Activated CD8-positive, alpha-beta memory T cell treated with anti-CD3 and anti-CD28 coated beads for 4 hours (primary cell): ENCODE data around the gene HEXA.
"Not testable (repeated sequence)": the region's sequence is repeated elsewhere in the genome, so short reads cannot be mapped to it uniquely, and the experiment has no call there.

Experiments
- DNase-seq, 2 donors: peaks; one replicate each; pipeline ENCODE4 v3.0.0-alpha.2; 2020; ENCODE audit warnings: low read depth in 2 of 2

HEXA gene

DNA sequence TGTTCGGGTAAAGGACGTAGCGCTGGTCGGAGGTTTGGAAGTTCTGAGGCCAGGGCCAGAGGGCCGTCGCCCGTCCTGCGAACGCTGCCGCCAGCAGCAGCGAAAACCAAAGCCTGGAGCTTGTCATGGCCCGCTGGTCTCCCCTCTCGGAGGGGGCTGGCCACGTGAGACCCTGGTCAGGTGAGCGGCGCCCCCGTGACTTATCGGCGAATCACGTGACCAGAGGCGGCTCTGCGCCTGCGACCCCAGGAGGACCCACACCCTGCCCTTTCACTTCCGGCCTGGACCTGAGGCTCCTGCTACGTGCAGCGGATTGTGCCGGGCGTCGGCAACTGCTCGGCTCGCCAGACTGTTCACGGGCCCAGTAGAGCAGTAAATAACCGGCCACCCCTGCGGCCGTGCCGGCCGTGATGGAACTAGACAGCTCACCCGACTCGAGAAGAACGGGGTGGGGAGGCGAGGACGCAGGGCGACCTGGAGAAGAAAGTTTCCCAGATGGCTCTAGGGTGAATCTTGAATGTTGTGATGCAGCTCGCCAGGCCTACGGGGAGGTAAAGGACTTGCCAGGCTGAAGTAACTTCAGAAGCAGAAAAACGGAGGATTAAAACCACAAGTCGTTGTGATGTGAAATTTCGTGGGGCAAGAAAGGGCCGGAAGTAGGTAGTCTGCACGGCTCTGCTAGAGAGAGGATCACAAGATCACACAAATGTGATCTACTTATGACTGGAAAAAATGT lies at the start of gene HEXA:
HEXA (minus strand) TSS at position 169 of the 736 bp plus-strand sequence; CDS start at position 127, 42 bp downstream.
- peak; percentile 86 to 89 for DNase-seq

DNA sequence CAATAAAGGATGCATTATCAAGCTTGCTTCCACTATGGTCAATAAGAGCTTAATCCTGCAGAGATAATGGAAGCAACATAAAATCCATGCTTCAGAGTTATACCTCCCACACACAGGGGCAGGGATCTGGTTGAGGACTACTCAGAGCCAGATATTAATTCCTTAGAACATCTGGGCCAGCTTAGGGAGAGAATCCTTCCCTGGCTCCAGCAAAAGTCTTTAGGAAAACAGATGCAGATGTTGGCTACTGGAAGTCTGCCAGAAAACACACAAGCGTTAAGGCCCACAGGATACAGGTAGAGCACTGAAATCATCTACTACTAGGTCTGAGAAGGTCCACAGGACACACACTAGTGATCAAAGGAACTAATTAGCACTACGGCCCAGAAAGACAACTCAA lies 47.4 kb upstream of the HEXA start:
- DNase-seq: no peak

DNA sequence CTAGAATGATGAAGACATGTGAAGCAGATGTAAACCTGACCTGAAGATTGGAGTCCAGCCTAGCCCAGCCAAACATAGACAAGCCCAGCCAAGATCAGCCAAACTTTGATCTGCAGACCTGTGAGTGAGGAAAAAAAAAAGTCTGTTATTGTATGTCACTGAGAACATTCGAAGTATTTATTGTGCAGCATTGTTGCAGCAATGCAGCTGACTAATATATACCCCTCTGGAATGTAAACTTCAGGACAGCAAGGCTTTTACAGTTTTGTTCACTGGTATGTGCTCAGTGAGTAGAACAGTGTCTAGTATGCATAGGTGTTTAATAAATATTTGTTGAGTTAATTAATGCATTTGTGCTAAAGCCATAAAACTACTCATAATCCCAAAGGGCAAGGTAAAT lies 45.7 kb upstream of the HEXA start:
- DNase-seq: no peak

DNA sequence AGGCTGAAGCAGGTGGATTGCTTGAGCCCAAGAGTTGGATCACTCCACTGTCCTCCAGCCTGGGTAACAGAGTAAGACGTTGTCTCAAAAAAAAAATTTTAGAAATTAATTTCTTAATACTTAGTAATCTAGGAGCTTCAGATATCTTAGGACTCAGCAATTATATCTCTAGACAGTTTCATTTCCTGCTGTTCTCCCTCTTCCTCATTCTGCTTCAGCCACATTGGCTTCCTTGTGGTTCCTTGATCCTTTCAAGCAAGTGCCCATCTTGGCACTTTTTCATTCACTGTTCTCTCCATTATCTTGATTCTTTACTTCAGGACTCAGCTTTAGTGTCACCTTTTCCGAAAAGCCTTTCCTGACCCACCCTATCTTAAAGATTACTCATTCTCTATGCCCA lies 44.8 kb upstream of the HEXA start:
- no peak for DNase-seq

DNA sequence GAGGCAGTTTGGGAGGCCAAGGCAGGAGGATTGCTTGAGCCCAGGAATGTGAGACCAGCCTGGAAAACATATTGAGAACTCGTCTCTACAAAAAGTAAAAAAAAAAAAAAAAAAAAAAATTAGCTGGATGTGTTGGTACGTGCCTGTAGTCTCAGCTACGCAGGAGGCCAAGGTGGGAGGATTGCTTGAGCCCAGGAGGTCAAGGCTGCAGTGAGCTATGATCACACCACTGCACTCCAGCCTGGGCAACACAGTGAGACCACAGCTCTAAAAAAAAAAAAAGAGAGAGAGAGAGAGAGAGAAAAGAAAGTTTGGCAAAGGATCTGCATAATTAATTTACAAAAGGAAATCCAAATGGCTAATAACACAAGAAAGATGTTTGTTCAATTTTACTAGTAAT lies 44.0 kb upstream of the HEXA start:
- not testable (repeated sequence) for DNase-seq

DNA sequence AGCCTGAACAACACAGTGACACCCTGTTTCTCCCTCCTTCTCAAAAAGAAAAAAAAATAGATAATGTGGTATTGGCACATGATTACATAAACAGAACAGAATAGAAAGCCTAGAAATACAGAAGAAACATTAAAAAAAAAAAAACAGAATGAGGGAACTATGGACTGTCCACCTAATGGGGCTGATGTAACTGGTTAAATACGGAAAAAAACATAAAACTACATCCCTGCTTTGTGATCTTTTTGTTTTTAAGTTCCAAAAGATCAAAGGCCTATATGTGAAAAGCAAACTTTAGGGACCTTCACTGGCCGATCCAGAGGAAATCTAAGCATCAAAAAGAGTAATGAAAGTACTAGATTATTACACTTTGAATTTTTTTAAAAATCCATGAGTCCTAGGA lies 39.5 kb upstream of the HEXA start:
- DNase-seq: no peak

DNA sequence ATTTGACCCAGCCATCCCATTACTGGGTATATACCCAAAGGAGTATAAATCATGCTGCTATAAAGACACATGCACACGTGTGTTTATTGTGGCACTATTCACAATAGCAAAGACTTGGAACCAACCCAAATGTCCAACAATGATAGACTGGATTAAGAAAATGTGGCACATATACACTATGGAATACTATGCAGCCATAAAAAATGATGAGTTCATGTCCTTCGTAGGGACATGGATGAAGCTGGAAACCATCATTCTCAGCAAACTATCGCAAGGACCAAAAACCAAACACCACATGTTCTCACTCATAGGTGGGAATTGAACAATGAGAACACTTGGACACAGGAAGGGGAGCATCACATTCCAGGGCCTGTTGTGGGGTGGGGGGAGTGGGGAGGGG lies 37.5 kb upstream of the HEXA start:
- DNase-seq: not testable (repeated sequence)

DNA sequence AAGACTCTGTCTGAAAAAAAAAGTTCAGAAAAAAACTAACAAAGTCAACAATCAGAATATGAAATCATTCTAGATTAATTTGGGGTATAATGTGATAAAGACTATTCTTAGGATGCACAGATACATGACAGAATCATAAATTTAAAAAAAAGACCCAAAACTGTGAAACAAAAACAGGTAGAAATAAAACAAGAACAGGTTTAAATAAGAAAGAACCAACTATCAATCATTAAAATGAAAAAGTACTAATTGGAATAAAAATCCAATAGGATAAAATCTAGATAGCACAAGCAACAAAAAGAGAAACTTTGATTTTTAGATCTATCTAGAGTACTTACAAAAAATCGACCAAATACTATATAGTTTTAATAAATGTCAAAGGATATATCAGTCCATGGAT lies 35.7 kb upstream of the HEXA start:
- no peak for DNase-seq

DNA sequence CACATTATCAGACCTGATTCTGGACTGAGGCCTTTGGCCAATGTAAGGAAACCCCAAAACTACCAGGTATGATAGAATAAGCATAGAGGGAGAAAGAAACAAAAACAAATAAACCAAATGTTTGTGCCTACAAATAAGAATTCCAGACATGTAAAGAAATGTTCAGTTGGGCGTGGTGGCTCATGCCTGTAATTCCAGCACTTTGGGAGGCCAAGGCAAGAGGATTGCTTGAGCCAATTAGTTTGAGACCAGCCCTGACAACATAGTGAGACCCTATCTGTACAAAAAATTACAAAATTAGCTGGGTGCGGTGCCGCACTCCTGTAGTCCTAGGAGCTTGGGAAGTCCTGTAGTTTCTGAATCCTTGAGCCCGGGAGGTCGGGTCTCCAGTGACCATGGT lies 35.3 kb upstream of the HEXA start:
- DNase-seq: no peak

DNA sequence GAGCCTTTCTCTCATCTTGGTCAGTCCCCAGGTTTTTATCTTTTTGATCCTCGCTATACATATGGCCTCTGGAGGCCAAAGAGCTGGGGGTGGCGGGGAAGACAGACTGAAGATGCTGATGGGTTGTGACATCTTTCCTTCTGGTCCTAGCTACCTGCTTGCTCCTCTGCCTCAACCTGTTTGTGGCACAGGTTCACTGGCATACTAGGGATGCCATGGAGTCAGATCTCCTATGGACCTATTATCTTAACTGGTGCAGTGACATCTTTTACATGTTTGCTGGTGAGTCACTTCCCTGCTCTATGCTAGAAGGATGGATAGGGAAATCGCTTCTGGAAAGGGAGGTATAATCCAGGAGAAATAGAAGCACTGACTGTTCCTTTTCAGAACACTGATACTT lies 31.1 kb upstream of the HEXA start:
- DNase-seq: no peak

DNA sequence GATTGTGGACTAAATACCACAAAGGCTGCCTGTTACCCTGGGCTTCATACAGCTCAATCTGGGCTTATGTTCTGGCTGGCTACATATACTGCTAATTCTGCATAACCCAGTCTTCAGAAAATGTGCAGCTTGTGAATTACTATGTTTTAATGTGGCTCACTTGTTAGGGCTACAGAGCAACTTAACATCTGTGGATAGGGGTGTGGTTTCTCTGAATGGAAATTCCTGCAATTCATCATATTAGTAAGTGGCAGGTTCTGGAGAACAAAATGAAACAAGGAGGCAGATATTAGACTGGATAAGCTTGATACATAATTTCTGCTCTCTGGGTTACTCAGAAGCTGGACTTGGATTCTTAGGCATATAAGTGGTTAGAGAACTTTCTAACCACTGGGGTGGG lies 29.0 kb upstream of the HEXA start:
- DNase-seq: no peak

DNA sequence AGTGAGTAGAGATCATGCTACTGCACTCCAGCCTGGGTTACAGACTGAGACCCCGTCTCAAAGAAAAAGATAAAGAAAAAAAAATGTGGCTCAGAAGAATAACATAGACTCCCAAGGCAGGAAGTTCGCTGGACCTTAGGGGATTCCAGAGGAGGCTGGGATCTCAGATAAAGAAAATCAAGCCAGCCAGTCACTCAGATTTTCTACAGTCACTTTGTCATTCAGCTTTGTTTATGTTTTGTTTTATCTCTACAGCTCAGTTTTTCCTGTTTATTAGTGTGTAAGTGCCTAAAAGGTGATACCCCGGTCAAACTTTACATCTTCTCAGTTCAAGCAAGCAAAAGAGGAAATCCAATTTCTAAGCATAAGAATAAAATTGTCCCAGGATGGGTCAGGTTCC lies 28.5 kb upstream of the HEXA start:
- no peak for DNase-seq

DNA sequence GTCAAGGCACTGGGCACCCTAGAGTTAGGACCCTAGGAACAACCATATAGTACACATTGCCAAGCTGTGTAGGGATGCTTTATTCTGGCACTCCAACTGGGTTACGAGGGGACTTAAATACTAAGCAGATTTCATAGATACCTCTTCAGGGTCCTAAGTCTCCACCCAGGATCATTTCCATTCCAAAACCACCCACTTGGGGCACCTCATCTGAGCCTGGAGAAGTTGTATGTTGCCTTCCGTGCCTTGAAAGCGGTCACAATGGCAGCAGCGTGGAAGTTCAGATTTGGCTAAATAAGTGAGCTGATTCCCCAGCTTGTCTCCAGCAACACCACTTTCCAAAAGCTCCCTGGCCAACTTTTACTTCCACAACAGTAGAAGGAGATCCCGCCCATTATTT lies 26.9 kb upstream of the HEXA start:
- DNase-seq: no peak

DNA sequence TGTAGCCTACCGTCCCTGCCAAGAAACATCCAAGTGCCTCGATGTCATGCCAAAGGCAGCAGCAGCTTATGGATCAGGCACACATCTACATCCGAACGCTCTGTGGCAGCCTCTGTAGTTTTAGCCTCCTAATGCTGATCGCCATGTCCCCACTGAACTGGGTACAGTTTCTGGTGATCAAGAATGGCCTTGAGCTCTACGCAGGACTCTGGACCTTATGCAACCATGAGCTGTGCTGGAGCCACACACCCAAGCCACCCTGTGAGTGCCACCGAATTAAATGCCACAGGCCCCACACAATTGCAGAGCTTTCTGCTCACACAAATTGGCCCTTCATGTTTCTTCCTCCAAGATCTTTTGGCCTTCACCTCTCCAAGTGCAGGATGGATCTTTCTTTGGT lies 22.8 kb upstream of the HEXA start:
- no peak for DNase-seq

DNA sequence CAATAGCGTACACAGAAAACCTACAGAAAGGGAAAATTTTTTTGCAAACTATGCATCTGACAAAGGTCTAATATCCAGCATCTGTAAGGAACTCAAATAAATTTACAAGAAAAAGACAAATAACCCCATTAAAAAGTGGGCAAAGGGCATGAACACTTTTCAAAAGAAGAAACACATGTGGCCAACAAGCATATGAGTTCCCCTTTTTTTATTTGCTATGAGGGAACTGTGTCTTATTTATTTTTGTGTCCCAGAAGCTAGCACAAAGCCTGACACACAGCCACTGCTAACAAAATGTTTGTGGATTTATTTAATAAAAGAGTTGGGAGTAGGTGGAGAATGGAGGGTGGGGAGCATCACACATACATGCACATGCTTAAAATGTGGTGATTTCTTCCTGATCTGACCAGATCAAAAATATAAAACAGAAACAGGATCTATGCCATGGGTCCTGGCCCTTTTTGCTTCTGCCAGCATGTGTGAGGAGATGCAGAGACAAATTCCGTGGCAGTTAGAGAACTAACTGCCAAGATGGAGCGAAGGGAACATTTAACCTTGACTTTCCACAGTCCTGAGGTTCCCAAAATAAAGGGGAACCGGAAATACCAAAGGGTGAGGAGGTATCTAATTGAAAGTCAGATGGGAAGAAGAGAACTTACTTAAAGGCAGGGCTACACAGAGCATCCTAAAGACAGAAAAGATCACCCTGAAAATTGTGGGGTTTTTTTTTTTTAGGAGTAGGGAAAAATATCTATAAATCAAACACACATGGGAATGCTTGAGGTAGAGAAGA lies 22.2 kb upstream of the HEXA start, which contains the start of gene TMEM202:
TMEM202 (plus strand) TSS at position 510 of the 793 bp plus-strand sequence; CDS start at position 532, 22 bp downstream.
- DNase-seq: no peak

DNA sequence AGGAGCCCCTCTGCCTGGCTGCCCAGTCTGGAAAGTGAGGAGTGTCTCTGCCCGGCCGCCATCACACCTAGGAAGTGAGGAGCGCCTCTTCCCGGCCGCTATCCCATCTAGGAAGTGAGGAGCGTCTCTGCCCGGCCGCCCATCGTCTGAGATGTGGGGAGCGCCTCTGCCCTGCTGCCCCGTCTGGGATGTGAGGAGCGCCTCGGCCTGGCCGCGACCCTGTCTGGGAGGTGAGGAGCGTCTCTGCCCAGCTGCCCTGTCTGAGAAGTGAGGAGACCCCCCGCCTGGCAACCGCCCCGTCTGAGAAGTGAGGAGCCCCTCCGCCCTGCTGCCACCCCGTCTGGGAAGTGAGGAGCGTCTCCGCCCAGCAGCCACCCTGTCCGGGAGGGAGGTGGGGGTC lies 20.5 kb upstream of the HEXA start:
- not testable (repeated sequence) for DNase-seq

DNA sequence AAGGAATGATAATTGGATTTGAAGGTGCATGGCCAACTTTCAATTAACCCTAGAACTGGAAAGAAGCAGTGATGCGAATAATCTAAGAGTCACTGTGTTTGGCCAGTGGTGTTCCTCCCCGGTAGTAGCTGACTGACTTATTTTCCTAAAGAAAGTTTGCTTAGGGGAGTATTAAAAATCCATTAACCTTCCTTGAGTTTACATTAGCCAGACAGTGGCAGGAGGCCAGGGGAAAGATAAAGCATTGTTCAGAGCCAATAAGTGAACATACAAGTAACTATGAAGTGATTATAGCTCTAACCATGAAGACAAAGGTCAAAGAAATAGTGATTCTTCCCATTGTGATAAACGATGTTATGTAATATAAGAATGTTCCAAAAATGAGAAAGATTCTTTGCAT lies 13.4 kb upstream of the HEXA start:
- no peak for DNase-seq

DNA sequence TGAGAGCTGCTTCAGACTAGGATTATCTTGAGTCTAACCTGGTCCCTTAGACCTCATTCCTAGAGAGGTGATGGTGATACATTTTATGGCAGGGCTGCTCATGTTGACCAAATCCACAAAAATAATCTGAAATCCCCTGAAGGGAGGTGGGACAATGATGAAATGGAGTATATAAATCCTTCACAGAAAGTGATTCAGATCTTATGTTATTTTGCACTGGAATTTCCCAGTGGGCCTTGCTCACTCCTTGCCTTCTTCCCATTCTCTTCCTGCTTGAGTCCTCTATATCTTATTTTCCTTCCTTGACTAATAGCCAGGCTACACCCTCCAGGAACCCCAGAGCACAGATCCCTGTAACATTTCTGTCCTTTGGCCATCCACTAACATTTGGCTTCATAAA lies 11.9 kb upstream of the HEXA start:
- no peak for DNase-seq

DNA sequence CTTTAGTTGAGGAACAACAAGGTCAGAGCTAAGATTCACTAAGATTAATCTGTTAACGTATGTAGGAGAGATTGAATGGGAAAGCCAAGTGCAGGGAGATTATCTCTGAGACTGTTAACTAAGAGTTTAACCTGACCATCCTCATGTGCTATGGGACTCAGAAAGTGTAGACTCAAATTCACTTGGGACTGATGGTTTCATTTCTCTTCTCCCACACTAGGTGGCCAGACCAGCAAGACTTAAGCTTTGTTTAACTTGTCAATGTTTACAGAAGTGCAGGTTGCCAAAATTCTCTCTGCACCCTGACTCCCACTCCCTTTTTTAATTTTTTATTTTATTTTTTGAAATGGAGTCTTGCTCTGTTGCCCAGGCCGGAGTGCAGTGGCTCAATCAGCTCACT lies 6.3 kb upstream of the HEXA start:
- DNase-seq: no peak

DNA sequence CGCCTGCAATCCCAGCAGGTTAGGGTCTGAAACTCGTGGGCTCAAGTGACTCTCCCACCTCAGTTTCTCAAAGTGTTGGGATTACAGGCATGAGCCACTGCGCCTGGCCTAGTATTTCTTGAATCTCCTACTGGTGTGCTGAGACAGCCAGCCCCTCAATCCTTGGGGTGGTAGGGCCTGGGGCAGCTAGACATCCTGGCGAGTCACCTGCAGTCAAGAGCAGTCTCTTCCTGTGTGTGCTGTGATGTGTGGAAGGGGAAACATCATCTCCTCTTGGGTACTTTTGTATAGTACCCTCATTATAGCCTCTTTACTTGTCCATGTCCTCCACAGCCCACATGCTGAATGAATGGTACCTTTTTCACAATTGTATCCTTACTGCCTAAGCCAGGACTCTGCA lies 4.9 kb upstream of the HEXA start:
- DNase-seq: no peak

DNA sequence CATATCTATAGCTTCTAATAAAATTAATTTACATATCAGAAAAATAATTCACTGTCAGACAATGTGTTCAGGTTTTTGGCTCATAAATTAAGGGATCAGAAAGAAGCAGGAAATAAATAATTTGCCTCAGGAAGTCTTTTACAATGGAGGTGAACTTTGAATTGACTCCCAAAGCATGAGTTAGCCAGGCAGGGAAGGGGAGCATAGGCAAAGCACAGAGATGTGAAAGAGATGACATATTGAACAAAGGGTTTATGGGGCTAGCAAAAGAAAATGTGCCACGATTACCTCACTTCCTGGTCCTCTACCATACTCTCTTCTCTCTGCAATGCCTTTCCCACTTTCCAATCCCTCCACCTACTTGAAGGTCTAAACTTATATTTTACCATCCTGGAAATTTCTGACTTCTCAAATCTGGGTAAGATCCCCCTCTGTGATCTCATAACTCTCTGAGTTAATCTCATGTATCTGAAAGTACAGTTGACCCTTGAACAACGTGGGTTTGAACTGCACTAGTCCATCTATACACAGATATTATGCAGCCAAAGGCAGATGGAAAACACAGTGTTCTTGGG lies 4.1 kb upstream of the HEXA start:
- DNase-seq: no peak

DNA sequence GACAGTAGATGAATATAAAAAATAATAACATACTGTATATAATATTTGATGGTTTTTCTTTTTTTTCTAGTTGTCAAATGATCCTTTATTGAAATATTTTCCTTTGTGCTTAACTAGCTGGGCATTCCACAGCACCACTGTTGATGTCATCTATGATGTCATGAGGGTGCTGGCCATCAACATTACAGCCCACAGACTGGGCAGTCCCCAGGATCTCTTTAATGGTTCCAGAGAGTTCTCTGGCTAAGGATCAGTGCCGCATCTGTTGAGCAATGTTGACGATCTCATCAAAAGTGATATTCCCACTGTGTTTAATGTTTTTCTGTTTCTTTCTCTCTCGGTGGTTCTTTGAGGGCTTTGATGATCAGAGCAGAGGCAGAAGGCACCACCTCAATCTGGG lies 3.3 kb upstream of the HEXA start:
- not testable (repeated sequence) for DNase-seq

DNA sequence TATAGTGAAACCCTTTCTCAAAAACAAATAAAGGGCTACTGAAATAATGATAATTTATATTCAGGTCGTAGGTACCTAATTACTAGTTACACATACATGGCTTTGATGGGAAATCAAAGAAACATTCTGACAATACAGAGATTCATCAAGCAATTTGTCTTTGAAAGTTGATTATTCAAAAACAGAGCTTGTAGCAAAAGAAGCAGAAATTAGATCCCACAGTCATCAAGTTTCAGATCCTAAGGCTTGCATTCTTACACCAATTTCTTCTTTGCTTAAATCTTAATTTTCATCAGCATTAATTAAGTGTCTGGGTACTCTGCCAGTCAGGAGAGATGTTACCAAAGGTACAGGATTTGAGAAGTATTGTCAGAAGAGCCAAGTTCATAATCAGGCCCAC lies 1.5 kb upstream of the HEXA start:
- no peak for DNase-seq
